GM06990 (cell line): ENCODE measurements around the gene GNB5.

Experiments
- DNase-seq: peaks from one replicate; pipeline ENCODE4 v3.0.0-alpha.2; 2011; ENCODE audit not compliant: insufficient read length; ENCODE audit errors: extremely low read depth
- H3K27me3 ChIP-seq: replicated peaks from 2 replicates; pipeline ENCODE4 v1.6.0; 2011; ENCODE audit warnings: low read length; ENCODE audit not compliant: control insufficient read depth, insufficient read depth
- H3K36me3 ChIP-seq: 2 replicates; pipeline ENCODE4 v1.5.1; 2011; ENCODE audit warnings: low read length; ENCODE audit not compliant: control insufficient read depth, insufficient read depth
- H3K4me3 ChIP-seq: replicated peaks from 2 replicates; pipeline ENCODE4 v1.5.1; 2011; ENCODE audit warnings: low read depth, mild to moderate bottlenecking, control low read depth, low read length
- TF ChIP-seq, protein P1 (sequence below): IDR thresholded peaks from 2 replicates; pipeline ENCODE4 v1.5.1; 2011; ENCODE audit warnings: low read length, control low read depth, mild to moderate bottlenecking, inconsistent platforms; ENCODE audit not compliant: insufficient read depth, poor library complexity, severe bottlenecking

The GNB5 gene

DNA sequence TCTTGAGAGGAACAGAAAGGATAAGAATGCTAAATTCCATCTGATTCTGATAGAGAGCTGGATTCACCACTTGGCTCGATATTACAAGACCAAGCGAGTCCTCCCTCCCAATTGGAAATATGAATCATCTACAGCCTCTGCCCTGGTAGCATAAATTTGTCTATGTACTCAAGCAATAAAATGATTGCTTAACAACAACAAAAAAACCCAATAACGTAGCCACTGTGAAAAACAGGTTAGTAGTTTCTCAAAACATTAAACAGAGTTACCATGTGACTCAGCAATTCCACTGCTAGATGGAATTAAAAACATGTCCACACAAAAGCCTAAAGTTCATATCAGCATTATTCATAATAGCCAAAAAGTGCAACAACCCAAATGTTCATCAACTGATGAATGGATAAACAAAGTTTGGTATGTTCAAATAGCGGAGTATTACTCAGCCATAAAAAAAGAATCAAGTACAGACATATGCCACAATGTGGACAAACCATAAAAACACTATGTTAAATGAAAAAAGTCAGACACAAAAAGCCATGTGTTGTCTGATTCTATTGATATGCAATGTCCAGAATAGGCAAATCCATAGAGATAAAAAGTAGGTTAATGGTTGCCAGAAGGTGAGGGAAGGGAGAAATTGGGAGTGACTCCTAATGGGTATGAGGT, 95.5 kb downstream of the GNB5 start:
- H3K4me3 ChIP-seq: no peak overlapping the region
- TF ChIP-seq, protein P1, sequence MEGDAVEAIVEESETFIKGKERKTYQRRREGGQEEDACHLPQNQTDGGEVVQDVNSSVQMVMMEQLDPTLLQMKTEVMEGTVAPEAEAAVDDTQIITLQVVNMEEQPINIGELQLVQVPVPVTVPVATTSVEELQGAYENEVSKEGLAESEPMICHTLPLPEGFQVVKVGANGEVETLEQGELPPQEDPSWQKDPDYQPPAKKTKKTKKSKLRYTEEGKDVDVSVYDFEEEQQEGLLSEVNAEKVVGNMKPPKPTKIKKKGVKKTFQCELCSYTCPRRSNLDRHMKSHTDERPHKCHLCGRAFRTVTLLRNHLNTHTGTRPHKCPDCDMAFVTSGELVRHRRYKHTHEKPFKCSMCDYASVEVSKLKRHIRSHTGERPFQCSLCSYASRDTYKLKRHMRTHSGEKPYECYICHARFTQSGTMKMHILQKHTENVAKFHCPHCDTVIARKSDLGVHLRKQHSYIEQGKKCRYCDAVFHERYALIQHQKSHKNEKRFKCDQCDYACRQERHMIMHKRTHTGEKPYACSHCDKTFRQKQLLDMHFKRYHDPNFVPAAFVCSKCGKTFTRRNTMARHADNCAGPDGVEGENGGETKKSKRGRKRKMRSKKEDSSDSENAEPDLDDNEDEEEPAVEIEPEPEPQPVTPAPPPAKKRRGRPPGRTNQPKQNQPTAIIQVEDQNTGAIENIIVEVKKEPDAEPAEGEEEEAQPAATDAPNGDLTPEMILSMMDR: no peak
- DNase-seq: no peak
- no peaks in the 10 kb centered on the region for H3K27me3 ChIP-seq
- no peaks in the 10 kb centered on the region for H3K36me3 ChIP-seq

- DNase-seq: no peak
- TF ChIP-seq, protein P1: no peak
- Histone ChIP-seq H3K36me3 (no peaks in the 10 kb centered on the region), H3K27me3 (no peaks in the 10 kb centered on the region), H3K4me3 (no peak overlapping the region)
Measured at GRCh38 chr15:52094811-52095584, 96.2 kb downstream of the GNB5 start.

GRCh38 chr15:52093539-52094510, 97.4 kb downstream of the GNB5 start:
- H3K36me3 ChIP-seq: no peaks in the 10 kb centered on the region
- TF ChIP-seq, protein P1: no peak
- DNase-seq: no peak
- no peak overlapping the region for H3K4me3 ChIP-seq
- no peaks in the 10 kb centered on the region for H3K27me3 ChIP-seq

DNA sequence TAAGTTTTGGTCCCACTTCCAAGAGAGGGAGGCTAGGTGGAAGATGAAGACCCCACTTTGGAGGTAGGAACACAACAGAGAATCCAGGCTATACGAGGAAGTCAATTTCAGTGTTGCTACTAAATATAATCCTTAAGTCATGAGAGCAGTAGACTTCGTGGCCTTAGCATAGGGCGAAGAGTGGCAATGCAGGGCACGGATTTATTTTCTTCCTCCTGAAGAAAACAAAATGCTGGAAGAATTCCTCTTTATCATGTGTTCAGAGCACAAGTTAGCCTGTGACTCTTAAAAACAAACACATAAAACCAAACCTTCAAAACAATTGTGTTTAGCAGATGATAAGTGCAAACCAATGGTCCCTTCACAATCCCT, 98.0 kb downstream of the GNB5 start:
- no peaks in the 10 kb centered on the region for H3K36me3 ChIP-seq
- DNase-seq: no peak
- no peak overlapping the region for H3K4me3 ChIP-seq
- TF ChIP-seq, protein P1: no peak
- no peaks in the 10 kb centered on the region for H3K27me3 ChIP-seq

GRCh38 chr15:52090193-52090592, 101.0 kb downstream of the GNB5 start:
- DNase-seq: no peak
- Histone ChIP-seq H3K27me3 (no peaks in the 10 kb centered on the region), H3K4me3 (no peak overlapping the region), H3K36me3 (no peaks in the 10 kb centered on the region; the same call in 1 of the 2 replicates)
- TF ChIP-seq, protein P1: no peak
